Stimulated activated CD4-positive, alpha-beta T cell treated with anti-CD3 and anti-CD28 coated beads, Interleukin-12 subunit alpha, Interleukin-12 subunit beta, amount 100 ng/mL, for 48 hours (primary cell): ENCODE measurements around the gene SLBP.
A peak's percentile ranks its signal among the peaks of the same experiment; 100 is the strongest.

Experiments
- DNase-seq, 3 donors: peaks; one replicate each; pipeline ENCODE4 v3.0.0-alpha.2; 2020; ENCODE audit warnings: low read depth in 2 of 3, low spot score in 1 of 3

SLBP gene

DNA sequence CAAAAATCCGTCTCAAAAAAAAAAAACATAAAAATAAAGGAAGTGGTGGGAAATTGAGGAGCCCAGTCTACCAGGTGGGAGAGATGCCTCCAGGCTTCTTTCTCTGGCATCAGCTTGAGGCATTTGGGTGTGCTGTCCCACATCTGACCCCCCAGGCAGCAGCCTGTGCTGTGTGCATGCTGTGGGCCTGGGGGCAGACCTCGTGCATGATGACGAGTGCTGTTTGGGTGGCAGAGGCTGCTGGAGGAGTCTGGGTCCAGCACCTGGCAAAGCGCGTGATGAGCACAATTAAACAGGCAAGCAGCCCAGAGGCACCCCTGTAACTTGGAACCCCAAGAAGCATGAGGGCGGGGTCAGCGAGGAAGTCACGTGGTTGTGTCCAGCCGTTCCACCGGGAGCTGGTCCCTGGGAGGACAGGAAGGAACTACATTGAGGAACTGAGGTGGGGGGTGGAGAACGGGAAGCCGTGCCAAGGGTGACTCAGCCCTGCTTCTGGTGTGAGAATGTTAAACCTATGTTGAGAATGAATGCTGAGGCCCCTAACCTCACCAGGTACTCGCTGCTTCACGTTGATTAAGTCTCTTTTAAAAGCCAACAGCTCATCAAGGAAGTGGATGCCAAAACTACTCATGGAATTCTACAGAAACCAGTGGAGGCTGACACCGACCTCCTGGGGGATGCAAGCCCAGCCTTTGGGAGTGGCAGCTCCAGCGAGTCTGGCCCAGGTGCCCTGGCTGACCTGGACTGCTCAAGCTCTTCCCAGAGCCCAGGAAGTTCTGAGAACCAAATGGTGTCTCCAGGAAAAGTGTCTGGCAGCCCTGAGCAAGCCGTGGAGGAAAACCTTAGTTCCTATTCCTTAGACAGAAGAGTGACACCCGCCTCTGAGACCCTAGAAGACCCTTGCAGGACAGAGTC lies 15.3 kb upstream of the SLBP start:
- no peak for DNase-seq

DNA sequence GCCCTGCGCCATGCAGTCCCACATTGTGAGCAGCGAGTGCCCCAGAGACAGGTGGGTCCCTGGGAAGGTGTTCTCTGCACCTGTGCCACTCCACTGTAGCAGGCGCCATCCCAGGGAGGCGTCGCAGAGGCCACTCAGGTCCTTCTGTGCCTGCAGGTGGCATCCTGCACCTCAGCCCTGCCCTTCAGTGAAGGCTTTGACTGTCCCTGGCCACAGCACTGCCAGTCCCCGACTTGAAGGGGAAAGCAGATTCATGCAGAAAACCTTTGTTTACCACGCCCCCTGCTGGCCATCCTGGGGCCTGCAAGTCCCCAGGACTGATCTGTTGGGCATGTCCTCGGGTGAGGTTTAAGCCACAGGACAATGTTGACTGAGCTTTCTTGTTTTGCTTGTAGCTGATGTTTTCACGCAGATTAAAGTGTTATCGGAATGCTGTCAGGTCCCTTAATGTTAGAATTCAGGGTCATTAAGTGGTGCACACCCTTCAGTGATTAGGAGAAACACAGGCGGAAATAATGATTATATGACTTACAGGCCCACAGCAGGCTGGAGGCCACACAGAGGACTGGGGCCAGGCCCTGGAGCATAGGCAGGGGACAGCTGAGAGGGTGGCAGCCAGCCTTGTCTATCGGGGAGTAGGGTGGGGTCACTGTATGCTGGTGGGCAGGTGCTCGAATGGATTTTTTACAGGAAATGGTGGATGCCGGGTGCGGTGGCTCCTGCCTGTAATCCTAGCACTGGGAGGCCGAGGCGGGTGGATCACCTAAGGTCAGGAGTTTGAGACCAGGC lies 14.2 kb upstream of the SLBP start:
- DNase-seq: peak; percentile 78 to 90 (median 82)

DNA sequence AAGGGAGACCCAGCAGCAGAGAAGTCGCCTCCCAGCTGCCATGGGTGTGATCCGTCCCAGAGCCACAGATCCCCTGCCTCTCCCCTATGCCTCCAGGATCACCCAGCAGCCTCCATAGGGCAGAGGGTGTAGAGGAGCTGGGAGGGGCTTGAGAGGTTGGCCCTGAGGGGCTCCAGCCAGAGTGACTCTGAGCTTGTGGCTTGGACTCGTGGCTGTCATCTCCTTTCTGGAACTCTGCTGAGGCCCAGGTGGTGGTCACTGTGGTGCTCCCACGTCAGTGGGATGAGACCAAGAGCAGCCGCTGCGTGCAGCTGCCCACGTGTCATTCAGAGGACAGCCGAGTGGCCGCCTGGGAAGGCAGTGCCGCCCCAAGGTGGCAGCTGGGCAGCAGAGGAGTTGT lies 13.4 kb upstream of the SLBP start:
- DNase-seq: no peak

DNA sequence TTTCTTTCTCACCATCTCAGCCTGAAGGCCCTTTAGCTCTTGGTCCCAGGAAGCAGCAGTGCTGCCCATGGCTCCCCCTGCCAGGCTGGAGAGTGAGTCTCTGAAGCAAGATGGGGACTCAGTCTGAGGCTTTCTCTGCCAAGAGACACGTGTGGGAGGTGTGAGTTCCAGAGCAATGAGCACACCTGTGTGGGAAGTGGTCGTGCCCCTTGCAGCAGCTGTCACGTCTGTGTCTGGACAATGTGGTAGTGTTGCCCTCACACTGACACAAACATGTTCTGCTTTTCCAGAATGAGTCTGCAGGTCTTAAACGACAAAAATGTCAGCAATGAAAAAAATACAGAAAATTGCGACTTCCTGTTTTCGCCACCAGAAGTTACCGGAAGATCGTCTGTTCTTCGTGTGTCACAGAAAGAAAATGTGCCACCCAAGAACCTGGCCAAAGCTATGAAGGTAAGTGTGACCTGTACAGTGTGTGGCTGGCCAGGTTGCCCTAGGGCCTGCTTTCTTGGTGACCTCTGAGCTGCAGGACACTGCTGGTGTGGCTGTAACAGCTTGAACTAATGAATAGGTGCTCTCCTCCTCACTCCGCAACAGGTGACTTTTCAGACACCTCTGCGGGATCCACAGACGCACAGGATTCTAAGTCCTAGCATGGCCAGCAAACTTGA lies 11.1 kb upstream of the SLBP start:
- peak in 2 of 3 donors; percentile 36 to 61 for DNase-seq

DNA sequence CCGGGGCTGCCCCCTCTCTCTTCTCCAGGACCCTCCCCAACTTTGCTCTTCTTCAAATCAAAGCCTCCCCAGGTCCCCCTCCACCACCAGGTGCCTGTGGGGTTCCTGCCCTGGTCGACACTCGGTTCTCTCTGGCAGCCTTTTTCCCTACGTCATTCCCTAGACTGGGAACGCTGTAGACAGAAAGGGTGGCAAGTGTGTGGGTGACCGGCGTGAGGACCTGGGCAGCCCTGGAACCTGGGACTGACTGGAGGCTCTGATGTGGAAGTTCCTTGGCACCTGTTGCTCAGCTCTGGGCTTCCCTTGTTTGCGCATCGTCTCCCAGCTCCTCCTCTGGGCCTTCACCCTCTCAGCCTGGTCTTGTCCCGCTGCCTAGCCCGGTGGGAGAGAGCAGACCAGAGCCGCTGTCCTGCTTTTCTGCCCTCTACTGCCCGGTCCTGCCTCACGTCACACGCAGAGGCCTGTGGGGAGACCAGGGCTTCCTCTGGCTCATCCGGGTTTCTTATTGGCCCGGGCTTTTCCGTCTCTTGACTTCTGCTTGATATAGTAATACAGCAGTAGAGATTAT lies 10.5 kb upstream of the SLBP start:
- DNase-seq: no peak

DNA sequence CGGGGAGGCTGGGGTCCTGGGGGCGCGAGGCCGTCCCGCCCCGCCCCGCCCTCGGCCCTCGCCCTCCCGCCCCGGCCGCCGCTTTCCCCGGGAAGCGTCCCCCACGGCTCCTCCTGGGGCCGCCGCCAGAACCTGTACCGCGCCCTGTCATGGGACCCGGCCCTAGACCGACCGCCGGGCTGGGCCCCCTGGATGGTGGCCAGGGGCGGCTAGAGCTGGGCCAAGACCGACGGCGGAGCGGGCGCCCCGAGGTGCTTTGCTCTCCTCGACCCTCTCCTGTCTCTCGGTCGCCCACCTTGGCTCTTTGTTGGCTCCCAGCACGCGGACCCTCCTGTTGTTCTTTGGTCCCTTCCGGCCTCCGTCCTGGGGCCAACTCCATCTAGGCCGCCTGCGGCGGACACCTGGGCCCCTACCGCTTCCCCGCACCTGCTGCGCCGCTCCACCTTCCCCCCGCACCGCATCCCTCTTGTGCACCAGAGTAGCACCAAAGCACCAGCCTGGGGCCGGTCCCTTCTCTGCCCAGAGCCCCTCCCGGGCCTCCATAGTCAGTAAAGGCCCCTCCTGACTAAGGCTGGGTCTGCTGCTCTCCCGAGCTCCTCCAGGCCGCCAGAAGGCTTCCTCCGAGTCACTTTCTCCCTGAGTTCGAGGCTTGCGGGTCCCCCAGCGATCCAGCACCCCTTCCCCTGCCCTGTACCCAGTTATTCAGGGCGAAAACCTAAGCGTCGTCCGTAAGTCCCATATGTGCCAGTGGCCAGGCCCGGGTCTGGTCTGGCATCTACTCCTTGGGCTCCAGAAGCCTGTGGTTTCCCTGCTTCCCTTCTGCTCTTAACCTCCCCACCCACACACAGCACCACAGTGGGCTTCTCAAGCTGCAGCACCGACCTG lies 9.8 kb upstream of the SLBP start:
- DNase-seq: no peak

DNA sequence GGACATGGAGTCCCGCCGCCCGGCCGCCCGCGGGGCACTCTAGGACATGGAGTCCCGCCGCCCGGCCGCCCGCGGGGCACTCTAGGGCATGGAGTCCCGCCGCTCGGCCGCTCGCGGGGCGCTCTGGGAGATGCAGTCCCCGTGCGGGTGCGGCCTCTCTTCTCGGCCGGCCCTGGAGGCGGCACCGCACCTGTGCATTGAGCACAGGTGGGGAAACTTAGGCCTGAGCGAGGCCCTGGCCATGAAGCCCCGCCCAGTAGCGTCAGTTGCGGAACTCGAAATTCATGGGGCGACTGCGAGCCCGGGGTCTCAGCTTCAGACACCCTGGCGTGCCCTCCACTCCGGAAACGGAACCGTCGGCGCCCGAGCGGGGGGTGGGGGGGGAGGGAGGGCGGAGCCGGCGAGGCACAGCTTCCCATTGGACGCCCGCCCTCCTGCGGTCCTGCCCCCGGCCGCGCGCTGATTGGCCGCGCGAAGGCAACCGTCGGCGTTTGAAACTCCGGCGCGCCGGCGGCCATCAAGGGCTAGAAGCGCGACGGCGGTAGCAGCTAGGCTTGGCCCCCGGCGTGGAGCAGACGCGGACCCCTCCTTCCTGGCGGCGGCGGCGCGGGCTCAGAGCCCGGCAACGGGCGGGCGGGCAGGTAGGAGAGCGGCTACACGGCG lies 9.0 kb upstream of the SLBP start, which contains the start of the genes TACC3 and TMEM129:
Gene TACC3, plus strand, starts transcription at position 519 of the 663 bp plus-strand sequence. CDS start 1,901 bp downstream, outside the sequence.
Gene TMEM129, minus strand, starts transcription at position 321 of the 663 bp plus-strand sequence. CDS start 486 bp downstream, outside the sequence.
- DNase-seq: peak; percentile 84 to 91 (median 90)

DNA sequence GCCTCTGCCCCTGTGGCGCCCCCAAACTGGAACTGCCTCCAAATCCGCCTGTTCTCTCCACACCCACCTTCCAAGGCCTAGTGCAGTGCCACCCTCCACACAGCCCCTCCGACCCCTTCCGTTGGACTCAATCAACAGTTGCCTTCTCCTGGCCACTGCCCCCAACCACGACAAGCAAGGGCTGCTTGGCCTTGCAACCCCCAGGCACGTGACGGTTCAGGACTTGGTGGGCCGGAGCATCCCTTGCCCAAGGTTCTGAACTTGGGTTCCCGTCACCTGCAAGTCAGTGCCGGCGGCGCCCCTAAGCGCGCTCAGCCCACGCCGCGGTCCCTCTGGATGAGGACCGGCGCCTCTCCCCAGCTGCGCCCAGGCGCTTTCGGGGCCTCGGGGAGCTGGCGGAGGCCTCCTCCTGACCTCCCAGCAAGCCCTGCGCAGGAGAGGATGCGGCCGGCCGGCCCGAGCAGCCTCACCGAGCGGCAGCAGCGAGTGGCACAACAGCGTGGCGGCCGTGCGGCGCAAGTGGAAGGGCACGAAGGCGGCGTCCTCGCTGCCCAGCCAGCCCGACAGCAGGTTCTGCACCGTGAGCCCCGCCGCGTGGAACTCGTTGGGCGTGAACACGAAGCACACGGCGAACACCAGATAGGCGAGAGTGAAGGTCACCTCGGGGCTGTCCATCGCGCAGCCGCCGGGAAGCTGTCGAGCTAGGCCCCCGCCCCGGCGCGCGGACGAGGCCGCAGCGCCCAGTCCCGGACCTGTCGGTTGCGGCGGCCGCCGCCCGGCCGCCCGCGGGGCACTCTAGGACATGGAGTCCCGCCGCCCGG lies 8.3 kb upstream of the SLBP start:
- DNase-seq: no peak

DNA sequence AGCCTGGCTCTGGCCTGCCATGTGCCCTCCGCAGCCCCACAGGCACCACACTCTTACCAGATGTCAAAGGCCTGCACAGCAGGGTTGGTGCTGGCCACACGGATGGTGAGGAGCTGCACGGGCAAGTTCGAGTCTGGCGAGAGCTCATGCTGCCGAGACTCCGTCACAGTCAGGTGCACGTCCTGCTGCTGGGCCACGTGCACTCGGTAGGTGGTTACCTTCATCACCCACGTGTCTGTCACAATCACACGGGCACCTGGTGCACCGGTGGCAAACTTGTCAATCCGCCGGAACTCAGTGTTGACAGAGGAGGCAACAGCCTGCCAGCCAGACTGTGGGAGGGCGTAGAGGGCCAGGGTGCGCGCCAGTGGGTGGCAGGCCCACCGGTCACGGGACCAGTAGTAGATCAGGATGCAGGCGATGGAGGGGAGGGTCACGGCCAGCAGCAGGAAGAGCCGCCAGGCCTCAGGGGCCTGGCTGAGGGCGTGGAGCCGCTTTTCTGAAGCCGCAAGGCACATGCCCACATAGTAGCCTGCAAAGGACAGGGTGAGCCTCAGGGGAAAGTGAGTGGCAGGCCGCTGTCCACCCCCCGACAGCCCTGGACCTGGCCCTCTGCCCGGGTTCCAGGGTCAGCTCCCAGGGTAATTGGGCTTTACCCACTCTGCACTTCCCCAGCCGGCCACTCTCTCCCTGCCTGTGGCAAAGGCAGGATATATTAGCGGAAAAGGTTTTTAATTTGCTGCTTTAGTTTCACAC lies 6.2 kb upstream of the SLBP start:
- no peak for DNase-seq

DNA sequence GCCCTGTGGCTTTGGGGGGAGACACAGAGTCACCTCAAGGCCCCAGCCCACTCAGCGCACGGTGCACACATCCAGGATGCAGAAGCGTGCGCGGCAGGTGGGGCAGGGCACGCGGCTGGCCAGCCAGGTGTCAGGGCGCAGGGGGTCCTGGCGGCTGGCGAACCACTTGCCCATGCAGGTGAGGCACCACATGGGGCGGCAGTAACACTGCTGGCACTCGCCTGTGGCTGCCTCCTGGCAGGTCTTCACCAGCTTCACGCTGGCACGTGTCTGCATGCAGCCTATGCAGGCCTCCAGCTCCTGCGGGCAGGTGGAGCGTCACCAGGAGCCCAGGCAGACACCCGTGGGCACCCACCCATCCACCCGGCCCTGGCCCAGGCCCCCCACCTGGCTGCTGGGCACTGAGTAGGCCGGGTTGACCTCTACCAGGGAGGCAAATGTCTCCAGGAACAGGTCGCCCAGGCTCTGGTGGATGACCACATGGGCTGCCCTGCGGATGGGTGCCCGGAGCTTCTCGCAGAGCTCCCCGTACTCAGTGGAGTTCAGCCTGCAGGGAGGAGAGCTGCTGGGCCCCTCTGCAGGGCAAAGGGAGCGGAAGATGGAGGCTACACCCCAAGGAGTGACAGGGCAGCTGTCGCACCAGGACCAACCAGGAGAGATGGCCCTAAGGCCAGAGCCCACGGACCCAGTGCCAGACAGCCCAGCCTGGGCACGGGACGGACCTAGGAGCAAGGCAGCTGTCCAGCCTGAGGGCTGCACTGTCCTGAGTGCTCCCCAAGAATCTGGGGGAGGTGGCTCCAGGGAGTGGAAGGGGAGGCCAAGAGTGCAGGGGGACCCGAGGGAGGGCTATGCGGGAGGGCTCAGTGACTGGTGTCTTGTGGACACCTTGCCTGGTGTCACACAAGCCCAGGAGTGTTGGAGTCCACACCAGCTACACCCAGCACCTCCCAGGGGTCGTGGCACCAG lies 5.3 kb upstream of the SLBP start:
- DNase-seq: no peak

DNA sequence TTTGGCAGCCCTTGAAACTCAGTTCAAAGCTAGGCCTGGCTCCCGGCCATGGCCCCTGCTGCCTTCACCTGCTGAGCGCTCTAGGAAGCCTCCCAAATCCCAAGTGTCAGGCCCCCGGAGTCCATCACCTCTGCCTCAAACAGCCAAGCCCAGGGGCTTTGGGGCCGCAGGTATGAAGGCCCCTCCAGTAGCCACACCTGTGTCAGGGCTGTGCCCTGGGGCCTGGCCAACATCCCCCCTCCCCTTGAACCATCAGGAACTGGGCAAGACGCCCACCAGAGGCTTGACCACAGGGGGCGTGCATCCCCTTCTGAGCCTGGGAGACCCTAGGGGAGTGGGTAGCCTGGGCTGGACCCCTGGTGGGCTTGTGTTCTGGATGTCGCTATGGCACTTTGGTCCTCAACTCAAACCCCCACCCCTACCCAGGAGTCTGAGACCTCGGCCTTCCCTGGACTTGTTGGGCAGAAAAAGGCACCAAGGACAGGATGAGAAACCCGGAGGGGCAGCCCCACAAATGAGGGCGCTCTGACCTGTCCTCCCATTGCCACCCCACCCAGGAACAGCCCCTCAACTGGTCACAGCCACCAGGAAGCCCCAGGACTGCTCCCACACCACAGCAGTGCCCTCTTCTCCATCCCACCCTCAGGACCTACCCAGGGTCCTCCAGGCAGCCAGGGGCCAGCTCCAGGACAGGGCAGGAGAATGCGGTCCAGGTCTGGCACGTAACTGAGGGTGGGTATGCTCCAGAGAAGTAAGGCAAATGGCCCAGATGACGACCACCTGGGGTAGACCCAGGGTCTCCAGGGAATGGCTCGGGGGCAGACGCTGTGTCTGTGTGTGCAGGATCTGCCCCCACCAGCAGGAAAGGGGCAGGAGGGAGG lies 4.2 kb upstream of the SLBP start:
- no peak for DNase-seq

DNA sequence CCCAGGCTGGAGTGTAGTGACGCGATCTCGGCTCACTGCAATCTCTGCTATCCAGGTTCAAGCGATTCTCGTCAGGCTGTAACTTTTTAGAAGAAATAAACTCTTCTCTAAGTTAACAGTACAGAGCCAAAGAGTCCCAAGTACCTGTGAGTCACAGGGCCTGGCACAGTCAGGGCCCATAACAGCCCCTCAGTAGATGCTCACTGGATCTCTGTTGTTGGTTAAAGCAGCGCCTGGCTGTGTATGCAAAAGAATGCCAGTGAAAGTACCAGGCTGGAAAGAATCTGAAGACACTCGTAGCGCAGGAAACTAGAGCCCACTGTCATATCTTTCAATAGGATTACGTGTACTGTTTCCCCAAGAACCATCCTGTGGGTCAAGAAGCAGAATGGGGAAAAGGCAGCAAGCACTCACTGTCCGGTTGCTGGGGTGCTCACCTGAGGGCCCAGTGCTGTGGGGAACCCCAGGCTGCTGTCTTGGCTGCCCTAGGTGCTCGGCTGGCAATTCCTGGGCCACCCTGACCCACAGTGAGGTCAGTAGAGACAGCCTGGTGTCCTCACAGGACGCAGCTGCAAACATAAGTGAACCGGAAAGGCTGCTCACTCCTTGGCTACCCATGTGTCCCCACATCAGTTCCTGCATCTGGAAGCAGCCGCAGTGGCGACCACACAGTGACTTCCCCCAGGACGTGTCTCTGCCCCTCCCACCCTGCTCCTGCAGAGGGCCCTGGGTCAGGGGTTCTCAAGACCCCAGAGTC lies 3.1 kb upstream of the SLBP start:
- no peak for DNase-seq

DNA sequence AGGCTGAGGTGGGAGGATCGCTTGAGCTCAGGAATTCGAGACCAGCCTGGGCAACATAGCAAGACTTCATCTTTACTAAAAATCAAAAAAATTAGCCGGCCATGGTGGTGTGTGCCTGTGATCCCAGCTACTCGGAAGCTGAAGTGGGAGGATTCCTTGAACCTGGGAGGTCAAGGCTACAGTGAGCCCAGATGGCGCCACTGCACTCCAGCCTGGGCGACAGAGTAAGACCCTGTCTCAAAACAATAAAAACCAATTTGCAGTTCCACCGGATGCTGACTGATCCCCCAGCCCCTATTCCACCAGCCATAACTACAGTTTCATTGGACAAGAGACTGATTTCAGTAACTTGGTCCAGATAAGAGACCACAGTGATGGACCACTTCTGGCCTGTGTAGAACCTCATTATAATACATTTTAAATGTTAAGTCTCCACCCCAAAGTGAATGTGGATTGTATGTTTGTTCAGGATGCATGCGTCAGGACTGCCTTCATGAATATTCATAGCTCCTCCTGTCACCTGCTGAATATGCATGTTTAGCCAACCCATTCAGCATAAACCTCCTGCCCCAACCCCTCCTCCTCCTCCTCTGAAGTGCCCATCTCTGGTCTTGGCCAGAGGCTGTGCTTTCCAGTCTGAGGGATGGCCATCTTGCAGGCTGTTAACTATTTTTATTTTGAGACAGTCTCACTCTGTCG lies 2.3 kb upstream of the SLBP start:
- DNase-seq: no peak
